Stimulated activated CD8-positive, alpha-beta memory T cell treated with anti-CD3 and anti-CD28 coated beads, Interleukin-12 subunit alpha, Interleukin-12 subunit beta, amount 100 ng/mL, for 24 hours (primary cell): ENCODE results near the gene UBE3B.

Experiments
- DNase-seq: peaks from one replicate; pipeline ENCODE4 v3.0.0-alpha.2; 2020; ENCODE audit errors: extremely low read depth

Gene UBE3B

DNA sequence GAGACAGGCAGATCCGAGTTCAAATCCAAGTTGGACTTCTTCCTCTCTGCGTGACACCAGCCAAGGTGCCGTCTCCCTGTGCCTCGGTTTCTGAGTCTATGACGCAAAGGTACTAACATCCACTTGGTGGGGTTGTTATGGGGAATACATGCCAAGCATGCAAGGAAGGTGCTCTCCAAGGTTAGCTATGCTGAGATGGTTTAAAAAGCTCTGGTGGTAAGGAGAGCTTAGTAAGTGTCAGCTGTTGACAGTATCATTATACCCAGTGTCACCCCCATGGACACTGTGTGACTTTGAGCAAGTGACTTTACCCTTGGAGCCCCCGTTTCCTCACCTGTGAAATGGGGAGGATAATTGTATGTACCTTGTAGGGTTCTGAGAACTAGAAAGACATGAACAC, 73.7 kb downstream of the UBE3B start:
- no peak for DNase-seq

DNA sequence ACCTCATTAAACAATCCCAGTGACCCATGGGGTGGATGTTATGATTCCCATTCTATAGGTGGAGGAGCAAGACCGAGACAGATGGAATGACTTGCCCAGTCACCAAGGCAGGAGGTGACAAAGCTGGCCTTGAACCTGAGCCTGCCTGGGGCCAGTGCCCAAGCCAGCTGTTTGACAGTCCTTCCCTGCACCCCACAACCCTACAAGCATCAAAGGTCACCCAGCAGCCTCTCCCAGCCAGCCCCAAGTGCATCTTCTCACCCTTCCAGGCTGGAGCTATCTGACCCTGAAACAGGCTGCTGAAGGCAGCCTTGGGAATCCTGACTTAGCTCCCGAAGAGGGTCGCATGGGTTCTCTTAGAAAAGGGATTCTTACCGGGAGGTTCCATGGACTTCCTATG, 75.5 kb downstream of the UBE3B start:
- DNase-seq: no peak

DNA sequence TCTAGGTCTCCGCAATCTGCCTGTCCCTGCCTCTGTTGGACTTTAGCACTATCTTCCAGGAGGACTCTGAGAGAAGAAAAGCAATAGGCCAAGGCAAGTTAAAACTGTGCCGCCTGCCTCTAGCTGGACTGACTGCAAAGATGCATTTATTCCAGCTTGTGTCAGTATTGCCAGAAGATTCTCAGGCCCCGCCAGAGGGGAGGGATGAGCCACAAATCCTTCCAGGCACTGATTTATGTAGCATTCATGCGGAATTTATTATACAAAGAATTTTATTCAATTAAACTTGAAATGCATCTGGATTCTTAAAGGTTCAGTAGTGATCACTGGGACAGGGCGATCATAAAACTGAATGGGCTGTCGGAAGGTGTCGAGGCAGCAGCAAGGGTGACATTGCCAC, 76.0 kb downstream of the UBE3B start:
- no peak for DNase-seq

DNA sequence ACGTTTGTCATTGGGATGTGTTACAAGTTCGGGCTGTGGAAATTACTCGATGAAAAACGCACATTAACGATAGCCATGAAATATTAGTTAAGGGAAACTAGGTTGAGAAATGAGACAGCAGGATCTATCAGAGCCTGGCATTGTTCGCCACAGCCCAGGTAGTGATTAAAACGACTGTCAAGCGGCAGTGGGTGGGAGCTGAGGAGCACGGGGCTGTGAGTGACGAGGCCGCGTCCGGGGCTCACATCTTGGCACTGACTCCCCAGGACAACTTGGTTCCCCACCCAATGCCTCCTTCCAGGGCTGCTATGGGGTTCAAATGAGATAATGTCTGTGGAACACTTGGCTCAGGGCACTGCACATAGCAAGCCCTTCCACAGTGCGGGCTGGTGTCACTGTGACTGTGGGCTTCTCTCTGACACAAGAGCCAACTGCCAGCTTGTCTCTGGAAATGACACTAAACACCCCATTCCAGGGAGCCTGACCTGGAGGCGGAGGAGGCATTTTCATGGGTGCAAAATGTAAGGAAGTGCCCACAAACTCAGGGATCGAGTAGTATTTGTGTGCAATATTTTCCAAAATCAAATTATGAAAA, 76.6 kb downstream of the UBE3B start:
- no peak for DNase-seq

DNA sequence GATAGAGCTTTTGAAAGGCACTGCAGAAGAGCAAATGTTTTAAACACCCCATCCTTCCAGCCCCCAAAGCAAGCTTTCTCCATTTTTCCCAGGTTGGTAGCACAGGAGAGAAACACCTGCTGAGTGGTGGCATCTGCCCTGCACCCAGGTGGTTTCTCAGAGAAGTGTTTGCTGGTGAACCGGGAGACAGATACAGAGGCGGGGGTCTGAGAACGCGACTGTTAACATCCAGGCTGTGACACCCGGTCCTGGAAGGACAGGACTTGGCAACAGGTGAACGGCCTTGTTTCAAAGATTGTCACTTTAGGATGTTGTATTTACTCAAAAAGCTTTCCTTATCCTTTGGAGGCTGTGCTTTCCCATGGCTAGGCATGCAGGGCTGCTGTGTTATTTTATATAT, 77.3 kb downstream of the UBE3B start:
- DNase-seq: no peak

DNA sequence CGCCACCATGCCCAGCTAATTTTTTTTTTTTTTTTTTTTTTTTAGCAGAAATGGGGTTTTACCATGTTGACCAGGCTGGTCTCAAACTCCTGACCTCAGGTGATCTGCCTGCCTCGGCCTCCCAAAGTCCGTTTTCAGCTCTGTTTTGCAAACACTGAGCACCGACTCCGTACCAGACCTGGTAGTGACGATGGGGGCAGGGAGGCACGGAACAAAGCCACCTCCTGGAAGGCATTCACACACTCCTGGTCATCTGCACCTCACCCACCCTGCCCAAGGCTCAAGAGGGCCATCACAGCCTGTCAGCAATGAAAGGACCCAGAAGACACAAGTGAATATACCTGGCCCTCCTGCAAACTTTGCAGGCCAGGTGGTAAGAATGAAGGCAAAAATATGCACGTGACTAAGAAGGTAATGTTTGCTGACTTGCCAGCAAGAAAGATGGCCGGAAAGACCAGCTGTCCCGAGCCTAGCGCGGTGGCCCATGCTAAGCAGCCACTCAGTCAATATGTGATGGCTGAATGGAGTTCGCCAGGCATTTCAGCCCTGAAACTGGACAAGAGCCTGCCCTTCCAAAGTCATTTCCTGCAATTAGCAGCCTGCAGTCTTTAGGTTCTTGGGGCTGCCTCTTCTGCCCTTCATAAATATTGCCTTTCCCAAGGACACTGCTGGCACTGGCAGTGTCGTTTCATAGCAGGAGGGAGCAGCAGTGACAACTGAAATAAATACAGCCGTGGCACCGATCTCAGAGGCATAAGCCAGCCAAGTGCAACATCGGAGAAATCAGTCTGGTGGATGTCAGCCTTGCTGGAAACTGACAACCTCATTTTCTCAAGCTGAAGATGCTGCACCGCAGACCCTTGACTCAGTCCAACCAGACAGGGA, 78.2 kb downstream of the UBE3B start:
- no peak for DNase-seq

DNA sequence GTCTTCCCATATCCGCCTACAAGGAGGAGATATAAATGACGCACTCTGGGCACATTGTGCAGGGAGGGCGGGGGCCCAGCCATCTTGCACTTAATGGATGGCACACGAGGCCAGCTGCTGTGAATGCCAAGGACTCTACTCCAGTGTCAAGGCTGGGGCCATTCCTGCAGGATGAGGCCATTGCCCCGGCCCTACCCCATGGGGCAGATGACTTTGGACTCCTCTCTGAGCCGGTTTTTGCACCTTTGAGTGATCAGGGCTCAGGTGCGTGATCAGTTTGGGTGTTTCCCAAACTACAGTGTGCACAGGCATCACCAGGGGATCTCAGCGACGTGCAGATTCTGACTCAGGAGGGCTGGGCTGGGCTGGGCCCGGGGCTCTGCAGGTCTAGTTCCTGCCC, 79.8 kb downstream of the UBE3B start:
- no peak for DNase-seq

DNA sequence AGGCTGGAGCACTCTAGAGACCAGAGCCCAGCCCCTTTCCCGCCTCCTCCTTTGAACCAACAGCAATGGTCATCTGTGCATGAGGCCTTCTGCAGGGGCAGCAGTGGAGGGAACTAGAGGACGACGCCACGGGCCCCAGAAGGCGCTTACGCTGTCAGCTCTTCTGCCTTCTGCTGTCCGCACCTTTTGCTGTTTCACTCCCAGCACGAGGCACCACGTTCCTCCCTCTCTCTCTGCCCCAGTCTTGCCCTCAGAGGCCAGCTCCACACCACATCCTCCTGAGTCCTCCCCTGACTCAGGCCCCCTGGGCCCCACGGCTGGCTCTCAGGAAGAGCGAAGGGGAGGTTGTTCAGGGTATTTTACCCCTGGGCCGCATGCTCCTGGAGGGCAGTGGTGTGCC, 80.4 kb downstream of the UBE3B start:
- DNase-seq: no peak

DNA sequence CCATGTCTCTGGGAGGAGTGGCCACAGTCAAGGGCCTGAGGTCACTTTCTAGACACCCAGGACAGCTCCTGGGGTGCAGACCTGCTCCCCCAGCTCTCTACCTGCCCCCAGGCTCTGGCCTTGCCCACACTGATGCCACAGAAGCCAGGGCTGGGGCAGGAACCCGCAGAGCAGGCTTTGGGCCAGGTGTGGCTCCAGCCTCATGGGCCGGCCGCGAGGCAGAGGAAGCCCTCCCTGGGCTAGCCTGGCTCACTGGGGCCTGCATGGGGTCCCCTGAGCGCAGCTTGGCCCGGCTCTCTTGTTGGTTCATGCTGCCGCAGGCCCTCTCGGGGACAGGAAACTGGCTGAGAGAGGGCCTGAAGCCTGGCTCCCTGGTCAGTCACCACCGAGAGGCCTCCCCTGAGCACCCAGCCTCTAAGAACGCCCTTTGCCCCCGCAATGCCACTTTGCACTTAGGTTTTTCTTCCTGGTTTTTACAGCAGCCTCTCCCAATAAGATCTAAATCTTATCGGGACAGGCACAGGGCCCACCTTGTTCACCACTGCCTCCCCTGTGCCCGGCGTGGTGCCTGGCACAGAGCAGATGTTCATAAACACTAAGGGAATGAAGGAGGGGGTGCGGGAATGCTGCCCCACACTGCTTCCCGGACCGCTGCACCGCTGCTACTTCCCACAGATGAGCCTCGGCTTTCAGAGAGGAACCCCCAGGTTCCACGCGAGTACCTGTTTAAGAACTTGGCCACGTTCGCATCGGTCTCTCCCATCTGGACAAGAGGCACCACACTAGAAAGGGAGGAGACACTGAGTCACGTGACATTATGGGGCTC, 81.2 kb downstream of the UBE3B start:
- DNase-seq: no peak

DNA sequence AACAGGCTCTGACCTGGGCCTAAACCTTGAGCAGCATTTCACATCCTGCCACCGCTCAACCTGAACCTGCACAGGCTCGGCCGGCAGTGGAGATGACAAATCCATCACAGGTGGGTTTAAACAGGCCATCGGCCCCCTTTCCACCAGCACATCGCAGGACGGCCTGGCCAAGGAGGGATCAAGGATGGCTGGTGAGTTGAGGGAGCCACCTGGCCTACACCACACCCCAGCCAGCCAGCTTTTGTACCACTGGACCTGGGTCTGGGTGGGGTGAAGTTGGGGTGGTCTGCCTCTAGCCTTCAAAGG, 81.7 kb downstream of the UBE3B start:
- no peak for DNase-seq

DNA sequence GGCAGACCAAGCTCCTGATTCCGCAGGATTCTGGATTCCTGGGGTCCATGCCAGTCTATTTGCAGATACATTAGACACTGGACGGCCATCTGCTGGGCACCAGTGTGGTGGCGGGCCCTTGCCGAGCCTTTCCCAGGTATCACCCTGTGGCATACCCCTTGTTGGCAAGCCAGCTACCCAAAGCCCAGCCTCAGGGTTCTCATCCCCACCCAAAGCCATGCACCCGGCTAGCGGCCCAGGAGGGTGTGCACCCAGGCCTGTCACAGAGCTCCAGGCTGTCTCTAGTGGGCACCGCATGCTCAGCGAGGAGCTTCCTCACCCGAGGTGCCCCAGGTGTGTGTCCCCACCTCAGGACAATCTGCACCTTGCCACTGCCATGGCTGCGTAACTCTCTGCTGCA, 82.2 kb downstream of the UBE3B start:
- no peak for DNase-seq

DNA sequence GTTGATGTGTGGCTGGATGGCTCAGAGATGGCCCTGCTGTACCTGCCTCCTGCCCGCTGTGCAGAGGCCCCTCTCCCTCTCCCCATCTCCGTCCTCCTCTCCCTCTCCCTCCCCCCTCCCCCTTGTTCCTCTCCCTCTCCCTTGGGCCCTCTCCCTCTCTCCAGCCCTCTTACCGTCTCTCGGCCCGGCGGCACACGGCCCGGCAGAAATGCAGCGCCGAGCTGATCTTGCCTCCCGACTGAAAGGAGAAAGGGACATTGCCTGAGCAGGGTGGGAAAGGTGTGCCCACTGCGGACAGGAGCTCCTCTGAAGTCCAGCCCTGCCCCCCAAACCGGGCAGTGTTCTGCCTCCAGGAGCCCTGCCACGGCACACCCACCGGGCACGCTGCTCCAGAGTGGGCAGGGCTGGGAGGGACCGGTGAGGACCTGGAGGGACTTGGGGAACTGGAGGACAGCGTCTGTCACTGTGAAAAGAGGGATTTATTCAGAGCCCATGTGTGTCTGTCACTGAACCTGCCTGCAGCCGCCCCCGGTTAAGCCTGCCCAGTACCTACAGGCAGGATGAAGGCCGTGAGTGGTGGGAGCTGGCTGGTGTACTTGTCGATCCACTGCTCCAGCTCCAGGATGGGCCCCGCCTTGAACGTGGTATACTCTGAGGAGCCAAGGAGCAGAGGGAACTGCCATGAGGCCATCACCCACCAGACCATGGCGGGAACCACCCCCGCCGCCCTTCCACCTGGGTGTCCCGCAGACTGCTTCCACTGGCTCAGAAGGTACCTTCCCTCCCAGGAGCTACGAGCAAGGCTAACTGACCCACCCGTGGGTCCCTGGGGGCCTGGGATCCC, 83.7 kb downstream of the UBE3B start:
- no peak for DNase-seq

DNA sequence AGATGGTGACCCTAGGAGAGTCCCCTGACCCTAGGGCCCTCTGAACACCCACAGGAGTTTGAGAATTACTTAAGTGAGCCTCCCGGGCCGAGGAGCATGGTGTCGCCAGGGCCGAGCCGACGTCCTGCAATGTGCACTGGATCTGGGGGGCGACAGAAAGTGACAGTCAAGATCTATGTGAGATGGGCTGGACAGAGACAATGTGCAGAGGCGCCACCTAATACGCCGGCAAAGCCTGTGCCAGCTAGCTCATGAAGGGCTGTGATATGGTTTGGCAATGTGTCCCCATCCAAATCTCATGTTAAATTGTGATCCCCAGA, 84.2 kb downstream of the UBE3B start:
- no peak for DNase-seq

DNA sequence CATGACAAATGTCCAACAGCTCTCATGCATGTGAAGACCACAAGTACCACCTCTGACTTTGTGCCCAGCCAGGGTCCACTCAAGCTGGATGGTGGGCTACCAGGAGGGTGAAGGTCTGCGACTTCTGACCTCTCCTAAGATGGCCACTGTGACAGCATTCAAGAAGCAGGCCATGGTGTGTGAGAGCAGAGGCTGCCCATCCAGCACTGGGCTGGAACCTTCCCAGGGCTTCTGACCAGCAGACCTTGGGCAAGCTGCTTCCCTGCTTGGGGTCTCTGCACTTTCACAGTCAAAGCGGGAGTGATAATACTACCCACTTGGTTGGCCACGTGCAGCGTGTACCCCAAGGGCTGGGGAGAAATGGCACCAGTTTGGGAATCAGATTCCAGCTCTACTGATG, 85.4 kb downstream of the UBE3B start:
- DNase-seq: no peak

DNA sequence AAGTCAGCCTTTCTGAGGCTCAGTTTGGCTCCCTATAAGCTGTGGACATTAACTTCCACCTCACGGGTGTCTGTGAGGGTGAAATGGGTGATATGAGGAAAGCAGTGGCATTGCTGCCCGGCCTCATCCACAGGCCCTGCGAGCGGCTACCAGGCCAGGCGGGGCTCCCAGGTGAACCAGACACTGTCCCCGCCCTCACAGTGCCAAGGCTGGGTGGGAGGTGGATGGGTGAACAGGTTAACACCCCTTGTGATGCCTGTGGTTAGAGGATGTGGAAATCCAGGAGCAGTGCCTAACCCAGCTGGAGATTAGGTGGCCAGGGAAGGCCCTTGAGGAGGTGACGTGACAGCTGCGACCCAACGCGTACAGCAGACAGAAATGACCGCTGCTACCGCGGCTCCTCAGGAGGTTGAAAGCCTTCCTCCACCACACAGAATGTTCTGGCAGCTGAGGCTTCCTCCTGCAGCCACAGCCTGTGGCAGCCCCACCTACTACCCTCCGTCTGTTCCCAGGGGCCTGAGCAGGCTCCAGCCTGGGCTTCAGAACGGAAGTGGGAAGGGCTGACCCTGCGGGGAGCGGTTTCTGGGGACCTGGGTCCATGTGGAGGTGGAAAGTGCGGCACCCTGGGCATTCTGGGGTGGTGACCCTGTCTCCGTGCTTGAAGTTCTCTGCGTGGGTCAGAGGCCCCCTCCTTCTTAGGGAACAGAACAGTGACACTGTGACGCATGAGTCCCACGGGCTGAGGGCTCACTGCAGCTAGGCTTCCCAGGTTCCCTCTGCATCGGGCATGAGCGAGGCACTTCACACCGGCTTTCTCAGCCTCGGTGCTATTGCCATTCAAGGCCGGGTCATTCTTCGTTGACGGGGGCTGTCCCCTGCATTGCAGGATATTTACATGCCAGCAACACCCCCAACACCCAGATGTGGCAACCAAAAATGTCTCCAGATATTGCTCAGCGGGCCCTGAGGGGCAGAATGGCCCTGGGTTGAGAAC, 86.2 kb downstream of the UBE3B start:
- no peak for DNase-seq

DNA sequence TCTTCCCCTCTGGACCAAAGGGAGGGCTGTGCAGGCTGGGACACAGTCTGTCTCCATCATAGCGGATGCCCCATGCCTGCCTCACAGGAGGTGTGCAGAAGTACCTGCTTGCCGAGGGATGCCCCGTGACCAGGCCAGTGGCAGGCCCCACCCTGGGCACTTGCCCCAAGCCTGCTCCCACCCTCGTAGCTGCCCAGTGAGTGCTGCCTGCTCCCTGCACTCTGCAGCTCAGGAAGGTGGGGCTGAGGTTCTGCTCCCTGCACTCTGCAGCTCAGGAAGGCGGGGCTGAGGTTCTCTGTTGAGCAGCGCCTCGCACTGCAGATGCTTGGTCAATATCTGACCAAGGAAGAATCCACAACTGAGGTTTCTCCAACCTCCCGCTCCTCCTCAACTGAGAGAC, 89.0 kb downstream of the UBE3B start:
- DNase-seq: no peak

DNA sequence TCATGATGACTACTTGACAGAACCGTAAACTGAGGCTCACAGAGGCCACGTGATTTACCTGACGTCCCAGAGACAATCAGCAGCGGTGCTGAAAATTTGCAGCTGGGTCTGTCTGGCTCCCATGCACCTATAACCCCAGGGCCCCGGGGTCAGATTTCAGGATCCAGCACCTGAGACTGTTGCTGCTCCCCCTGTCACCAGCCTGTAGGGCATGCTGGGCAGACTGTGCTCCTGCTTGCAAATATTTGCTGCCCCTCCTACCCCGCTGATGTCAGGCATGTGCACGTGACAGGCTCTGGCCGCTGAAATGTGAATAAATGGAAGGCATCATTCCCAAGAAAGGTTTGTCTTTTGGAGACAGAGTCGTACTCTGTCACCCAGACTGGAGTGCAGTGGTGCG, 89.9 kb downstream of the UBE3B start:
- no peak for DNase-seq

DNA sequence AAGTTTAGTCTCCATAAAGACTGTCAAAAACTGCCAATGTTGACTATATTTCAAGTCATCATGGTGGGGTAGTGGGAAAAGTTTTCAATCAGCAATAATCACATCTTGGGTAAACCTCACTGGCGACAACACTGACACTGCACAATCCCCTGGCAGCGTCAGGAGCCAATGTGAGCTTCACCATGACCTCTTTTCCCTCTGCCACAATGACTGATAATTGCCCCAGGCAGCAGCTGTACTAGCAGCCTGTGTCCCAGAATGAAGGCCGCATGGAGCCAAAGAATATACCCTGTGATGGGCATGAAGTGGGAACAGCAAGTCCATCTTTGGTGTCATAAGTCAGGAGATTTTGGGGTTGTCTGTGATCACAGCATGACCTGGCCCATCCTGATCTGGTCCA, 90.5 kb downstream of the UBE3B start:
- DNase-seq: no peak

DNA sequence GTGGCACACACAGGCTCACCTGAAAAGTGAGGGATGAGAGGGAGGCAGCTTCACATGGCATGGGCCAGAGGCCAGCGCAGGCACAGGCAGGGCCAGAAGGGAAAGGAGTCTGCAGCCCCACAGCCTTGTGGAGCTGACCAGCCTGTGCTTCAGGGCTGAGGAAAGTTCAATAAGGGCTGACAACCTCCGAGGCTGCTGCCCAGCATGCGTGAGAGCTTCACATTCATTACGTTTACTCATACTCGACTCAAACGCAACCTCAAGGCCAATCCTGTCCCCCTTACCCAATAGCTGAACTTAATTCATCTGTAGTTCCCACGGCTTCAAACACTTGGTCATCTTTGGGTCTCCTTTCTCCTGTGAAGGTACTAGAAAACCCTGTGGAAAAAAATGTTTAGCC, 91.1 kb downstream of the UBE3B start:
- no peak for DNase-seq

DNA sequence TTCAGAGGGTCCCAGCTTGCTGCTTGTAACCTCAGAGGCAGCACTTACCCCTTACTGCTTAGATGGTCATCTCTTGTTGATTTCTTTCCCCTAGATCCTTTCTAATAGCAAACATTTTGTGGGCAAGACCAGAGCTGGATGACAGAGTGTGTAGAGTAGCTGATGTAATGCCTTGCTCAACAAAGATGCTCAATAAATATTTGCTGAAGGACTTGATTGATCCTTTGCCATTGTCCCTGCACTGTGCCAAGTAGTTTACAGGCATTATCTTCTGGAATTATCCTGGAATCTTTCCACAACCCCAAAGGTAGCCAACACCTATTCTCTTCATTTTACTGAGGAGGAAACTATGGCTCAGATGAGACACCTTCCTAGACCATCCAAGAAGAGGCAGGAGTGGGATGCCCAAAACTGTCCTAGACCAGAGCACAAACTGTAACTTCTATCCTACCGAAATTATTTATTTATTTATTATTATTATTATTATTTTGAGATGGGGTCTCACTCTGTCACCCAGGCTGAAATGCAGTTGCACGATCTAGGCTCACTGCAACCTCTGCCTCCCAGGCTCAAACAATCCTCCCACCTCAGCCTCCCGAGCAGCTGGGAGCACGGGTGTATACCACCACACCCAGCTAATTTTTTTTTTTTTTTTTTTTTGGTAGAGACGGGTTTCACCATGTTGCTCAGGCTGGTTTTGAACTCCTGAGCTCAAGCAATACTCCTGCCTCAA, 94.5 kb downstream of the UBE3B start:
- DNase-seq: no peak
